GM18867 (cell line): ENCODE data around the gene POLE4.
A peak's percentile ranks its signal among the peaks of the same experiment; 100 is the strongest.

ENCODE experiments used
- ATAC-seq: cut with Tn5 transposase; IDR thresholded peaks from one replicate; pipeline ENCODE4 v1.9.1; 2021; ENCODE audit warnings: mild to moderate bottlenecking, moderate library complexity; ENCODE audit not compliant: unreplicated experiment

POLE4 gene

GRCh38 chr2:74939919-74940812 lies 18.3 kb upstream of the POLE4 start:
- ATAC-seq: no peak

GRCh38 chr2:74941284-74941683 lies 17.2 kb upstream of the POLE4 start:
- ATAC-seq: no peak

GRCh38 chr2:74942263-74942662 lies 16.2 kb upstream of the POLE4 start:
- no peak for ATAC-seq

- ATAC-seq: peak; percentile 100
Measured at GRCh38 chr2:74944987-74945787, 13.3 kb upstream of the POLE4 start.

GRCh38 chr2:74945788-74946331 lies 12.6 kb upstream of the POLE4 start:
- ATAC-seq: no peak

- ATAC-seq: no peak
Measured at GRCh38 chr2:74947703-74948102, 10.7 kb upstream of the POLE4 start.

GRCh38 chr2:74948779-74949178 lies 9.7 kb upstream of the POLE4 start:
- no peak for ATAC-seq

- no peak for ATAC-seq
Measured at GRCh38 chr2:74951211-74951754, 7.2 kb upstream of the POLE4 start.

GRCh38 chr2:74952575-74952974 lies 5.9 kb upstream of the POLE4 start:
- no peak for ATAC-seq

GRCh38 chr2:74953796-74954499 lies 4.5 kb upstream of the POLE4 start:
- ATAC-seq: no peak

- ATAC-seq: no peak
Measured at GRCh38 chr2:74954500-74954874, 4.0 kb upstream of the POLE4 start.

GRCh38 chr2:74957886-74958273 lies 563 bp upstream of the POLE4 start:
- no peak for ATAC-seq

GRCh38 chr2:74959106-74959751 lies 786 bp downstream of the POLE4 start:
- ATAC-seq: no peak

- ATAC-seq: no peak
Measured at GRCh38 chr2:74966887-74967286, 8.4 kb downstream of the POLE4 start.

GRCh38 chr2:74975016-74975415 lies 16.6 kb downstream of the POLE4 start:
- ATAC-seq: no peak

GRCh38 chr2:74979844-74980243 lies 21.4 kb downstream of the POLE4 start:
- ATAC-seq: no peak

- ATAC-seq: no peak
Measured at GRCh38 chr2:74982577-74982976, 24.1 kb downstream of the POLE4 start.

- ATAC-seq: no peak
Measured at GRCh38 chr2:74983631-74984392, 25.4 kb downstream of the POLE4 start.

- ATAC-seq: no peak
Measured at GRCh38 chr2:74984947-74985637, 26.6 kb downstream of the POLE4 start.
